Left ventricle myocardium inferior (tissue), 1 donor: Measurements from ENCODE around the gene IGF1R. TPM values are rescaled to one million over a fixed set of nuclear protein-coding genes. Genes with fewer than 3 reads are reported as not detected.
A peak's percentile ranks its signal among the peaks of the same experiment; 100 is the strongest.

Experiments used
- DNase-seq: peaks from one replicate; pipeline ENCODE4 v3.0.0-alpha.2; 2020
- H3K27ac ChIP-seq: fragments of 200-600 bp; replicated peaks from 2 replicates; pipeline ENCODE4 v1.8.0; 2021
- H3K27me3 ChIP-seq: fragments of 200-600 bp; 2 replicates; pipeline ENCODE4 v1.8.0; 2021; ENCODE audit warnings: low read depth
- H3K36me3 ChIP-seq: fragments of 200-600 bp; 2 replicates; pipeline ENCODE4 v1.8.0; 2021
- H3K4me1 ChIP-seq: fragments of 200-600 bp; 2 replicates; pipeline ENCODE4 v1.8.0; 2021
- H3K4me3 ChIP-seq: fragments of 200-600 bp; 2 replicates; pipeline ENCODE4 v1.8.0; 2021; ENCODE audit warnings: mild to moderate bottlenecking, moderate library complexity
- H3K9me3 ChIP-seq: fragments of 200-600 bp; replicated peaks from 2 replicates; pipeline ENCODE4 v1.8.0; 2021
- intact Hi-C: fragments of 100-400 bp; cut with micrococcal nuclease; formaldehyde crosslinking; loops from one replicate; pipeline ENCODE4 v1.11.0; 2022
- total RNA-seq: library from RNA; stranded (reverse); fragmentation: NEBNext Ultra II Directional; extraction: Animal tissue kit (Norgen Biotek cat#: 25700); gene quantifications from one replicate; pipeline ENCODE4 v1.2.1, GENCODE V29; 2021
- TF ChIP-seq, protein P1 (sequence below): fragments of 200-600 bp; IDR thresholded peaks from 2 replicates; pipeline ENCODE4 v1.8.0; 2021; ENCODE audit warnings: antibody characterized with exemption, mild to moderate bottlenecking, borderline replicate concordance
- donor health status: DM: no; HTN: yes; CAD: no; lungs with severe emphysema.

Gene IGF1R
- total RNA-seq, 1 donor from 2014 or later = 37.2 TPM

DNA sequence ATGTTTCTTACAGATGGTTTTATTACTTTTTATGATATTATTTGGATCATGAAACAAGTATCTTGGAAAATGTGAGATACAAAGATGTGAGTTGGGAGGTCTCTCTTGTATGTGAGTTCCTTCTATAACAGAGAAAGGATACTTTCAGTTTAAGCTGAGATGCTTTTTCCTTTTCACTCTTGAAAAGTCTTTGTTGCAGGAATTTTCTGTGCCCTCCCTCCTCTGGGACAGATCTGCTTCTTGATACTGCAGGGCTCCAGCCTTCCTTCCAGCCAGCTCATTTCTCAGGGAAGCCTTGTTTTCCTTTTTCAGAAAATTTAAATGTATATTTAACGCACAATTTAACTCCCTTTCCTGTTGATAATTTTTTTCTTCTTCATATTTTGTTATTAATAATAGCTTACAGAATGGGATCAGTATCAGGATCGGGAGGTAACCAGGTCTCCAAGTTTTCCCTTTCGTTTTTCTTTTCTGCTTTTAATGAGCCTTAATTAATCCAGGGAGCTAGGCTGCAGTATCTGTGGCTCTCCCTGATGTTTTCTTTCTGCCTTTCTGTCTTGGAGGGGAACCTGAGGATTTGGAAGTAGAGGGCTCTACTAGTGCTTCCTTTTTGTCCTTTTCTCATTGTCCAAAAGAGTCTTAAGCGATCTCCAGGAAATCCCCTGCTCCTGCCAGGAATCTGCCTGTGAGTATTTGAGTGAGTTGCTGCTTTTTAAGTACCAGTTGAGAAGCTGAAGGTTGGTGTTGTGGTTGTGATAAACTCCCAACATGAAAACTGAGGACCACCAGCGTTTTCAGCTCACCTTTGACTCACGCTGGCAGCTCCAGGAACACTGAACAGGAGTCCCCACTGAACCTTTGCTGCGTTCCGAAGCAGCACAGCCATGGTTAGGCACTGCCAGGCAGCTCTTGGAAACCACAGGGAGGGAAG, 105.7 kb downstream of the IGF1R start:
- Histone ChIP-seq H3K27ac (peak overlapping the region; percentile 14), H3K36me3 (no peaks in the 10 kb centered on the region), H3K27me3 (no peaks in the 10 kb centered on the region), H3K4me1 (peaks cover 43% of the 10 kb centered on the region), H3K4me3 (peak overlapping the region; percentile 50), H3K9me3 (no peaks in the 10 kb centered on the region)
- TF ChIP-seq, protein P1, sequence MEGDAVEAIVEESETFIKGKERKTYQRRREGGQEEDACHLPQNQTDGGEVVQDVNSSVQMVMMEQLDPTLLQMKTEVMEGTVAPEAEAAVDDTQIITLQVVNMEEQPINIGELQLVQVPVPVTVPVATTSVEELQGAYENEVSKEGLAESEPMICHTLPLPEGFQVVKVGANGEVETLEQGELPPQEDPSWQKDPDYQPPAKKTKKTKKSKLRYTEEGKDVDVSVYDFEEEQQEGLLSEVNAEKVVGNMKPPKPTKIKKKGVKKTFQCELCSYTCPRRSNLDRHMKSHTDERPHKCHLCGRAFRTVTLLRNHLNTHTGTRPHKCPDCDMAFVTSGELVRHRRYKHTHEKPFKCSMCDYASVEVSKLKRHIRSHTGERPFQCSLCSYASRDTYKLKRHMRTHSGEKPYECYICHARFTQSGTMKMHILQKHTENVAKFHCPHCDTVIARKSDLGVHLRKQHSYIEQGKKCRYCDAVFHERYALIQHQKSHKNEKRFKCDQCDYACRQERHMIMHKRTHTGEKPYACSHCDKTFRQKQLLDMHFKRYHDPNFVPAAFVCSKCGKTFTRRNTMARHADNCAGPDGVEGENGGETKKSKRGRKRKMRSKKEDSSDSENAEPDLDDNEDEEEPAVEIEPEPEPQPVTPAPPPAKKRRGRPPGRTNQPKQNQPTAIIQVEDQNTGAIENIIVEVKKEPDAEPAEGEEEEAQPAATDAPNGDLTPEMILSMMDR = no peak
- no peak for DNase-seq
- intact Hi-C loops = no loop called here

DNA sequence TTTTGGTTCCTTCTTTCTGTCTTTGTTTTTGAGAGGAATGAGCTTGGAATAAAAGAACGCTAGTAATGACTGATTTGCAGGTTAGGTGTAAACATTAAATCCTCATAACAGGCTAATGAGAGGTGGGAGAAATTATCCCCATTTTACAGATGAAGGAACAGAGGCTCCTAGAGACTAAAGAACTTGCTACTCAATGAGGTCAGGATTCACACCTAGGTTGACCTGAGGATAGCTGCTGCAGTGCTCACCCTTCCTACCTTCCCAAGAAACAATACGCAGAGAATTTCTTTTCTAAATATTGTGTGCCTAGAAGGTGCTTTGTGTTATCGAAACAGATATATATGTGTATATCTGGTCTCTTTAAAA, 106.3 kb downstream of the IGF1R start:
- peak overlapping the region; percentile 14 for H3K27ac ChIP-seq
- H3K4me1 ChIP-seq = peaks cover 43% of the 10 kb centered on the region
- TF ChIP-seq, protein P1 = no peak
- H3K4me3 ChIP-seq = no peak overlapping the region
- no peaks in the 10 kb centered on the region for H3K36me3 ChIP-seq
- H3K27me3 ChIP-seq = no peaks in the 10 kb centered on the region
- intact Hi-C loops = no loop called here
- H3K9me3 ChIP-seq = no peaks in the 10 kb centered on the region
- no peak for DNase-seq

DNA sequence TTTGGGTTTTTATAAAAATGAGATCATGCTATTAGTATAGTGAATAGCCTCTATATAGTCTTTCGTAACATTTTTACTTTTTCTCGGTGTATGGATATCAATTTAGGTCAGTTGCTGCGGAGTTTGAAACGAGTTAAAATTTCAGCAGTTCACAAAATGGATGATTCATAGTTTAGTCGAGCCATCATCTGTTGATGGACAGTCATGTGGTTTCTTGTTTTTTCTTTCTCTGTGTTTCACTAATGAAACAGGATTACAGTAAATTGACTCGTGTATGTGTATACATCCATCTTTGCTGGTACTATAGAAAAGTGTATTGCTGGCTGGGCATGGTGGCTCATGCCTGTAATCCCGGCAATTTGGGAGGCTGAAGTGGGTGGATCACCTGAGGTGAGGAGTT, 106.8 kb downstream of the IGF1R start:
- intact Hi-C loops = no loop called here
- Histone ChIP-seq H3K27me3 (no peaks in the 10 kb centered on the region), H3K27ac (no peak overlapping the region), H3K4me3 (no peak overlapping the region), H3K9me3 (no peaks in the 10 kb centered on the region), H3K4me1 (peaks cover 48% of the 10 kb centered on the region), H3K36me3 (no peaks in the 10 kb centered on the region)
- DNase-seq = no peak
- TF ChIP-seq, protein P1 = no peak

DNA sequence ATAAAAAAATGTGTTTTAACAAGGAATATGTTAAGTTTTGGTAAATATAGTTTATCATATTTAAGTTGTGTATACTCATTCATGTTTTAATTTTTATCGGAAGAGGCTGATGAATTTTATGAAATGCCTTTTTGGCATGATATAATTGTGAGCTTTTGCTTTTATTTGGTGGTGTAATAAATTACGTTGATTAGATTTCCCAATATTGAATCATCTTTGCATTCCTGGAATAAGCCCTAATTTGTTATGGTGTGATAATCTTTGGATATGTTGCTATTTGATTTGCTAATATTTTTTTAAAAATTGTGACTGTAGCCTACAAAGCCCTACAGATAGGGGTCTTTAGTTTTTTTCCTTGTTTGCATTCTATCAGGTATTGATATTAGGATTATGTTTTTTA, 107.4 kb downstream of the IGF1R start:
- no peak for DNase-seq
- Histone ChIP-seq H3K36me3 (no peaks in the 10 kb centered on the region), H3K9me3 (no peaks in the 10 kb centered on the region), H3K4me3 (no peak overlapping the region), H3K27me3 (no peaks in the 10 kb centered on the region), H3K4me1 (peaks cover 54% of the 10 kb centered on the region), H3K27ac (no peak overlapping the region)
- intact Hi-C loops = no loop called here
- TF ChIP-seq, protein P1 = no peak

DNA sequence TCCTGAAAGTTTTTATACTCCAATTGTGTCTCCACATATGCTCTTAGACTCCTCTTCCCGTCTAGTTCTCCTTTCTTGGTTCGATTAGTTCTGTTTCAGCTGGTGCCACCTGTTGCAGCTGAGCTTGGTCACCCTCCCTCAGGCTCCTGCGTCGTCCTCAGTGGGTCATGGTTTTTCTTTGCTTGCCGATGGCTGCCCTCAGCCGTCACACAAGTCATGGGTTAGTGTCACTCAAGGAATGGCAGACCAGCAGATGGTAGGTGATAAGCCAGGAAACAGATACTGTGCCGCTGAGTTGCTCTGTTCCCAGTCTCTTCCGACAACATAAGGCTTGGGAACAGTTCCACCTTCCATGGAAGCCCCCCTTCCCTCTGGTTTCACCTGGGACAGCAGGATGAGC, 109.9 kb downstream of the IGF1R start:
- Histone ChIP-seq H3K4me3 (no peak overlapping the region), H3K4me1 (peaks cover 68% of the 10 kb centered on the region), H3K27ac (no peak overlapping the region), H3K27me3 (no peaks in the 10 kb centered on the region), H3K36me3 (no peaks in the 10 kb centered on the region), H3K9me3 (no peaks in the 10 kb centered on the region)
- no peak for DNase-seq
- TF ChIP-seq, protein P1 = no peak
- intact Hi-C loops = no loop called here
